Measurements from ENCODE around the gene GALNT3.

GALNT3 gene

DNA sequence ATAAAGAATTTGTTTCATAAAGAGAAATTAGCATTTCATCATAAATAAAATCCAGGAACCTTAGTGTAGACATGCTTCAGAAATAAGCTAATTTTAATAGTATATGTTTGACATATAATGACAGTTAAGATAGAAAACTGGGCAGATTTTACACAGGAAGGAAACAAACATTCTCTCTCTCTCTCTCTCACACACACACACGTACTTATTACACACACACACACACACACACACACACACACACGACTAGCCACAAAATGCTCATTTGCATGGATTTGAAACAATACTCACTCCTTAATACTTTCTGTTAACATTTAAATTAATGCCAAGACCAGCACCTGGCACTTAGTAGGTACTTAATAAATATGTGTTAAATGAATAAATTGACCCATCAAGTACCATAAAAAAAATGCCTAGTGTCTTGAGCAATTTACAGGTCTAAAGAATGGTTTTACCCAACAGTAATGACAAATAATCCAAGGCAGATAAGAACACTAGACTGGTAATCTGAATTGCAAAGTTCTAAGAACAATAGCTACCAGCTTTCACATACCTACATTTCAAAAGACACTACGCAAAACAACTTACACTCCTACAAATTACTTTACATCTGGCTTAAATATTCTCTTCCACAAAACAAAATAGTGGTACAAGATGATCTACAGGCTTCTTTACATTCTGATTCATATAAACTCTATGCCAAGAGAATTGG, 2.9 kb upstream of the GALNT3 start:
- no peak for DNase-seq (ENCODE audit: low read depth in 2 of 2, low spot score in 1 of 2)

DNA sequence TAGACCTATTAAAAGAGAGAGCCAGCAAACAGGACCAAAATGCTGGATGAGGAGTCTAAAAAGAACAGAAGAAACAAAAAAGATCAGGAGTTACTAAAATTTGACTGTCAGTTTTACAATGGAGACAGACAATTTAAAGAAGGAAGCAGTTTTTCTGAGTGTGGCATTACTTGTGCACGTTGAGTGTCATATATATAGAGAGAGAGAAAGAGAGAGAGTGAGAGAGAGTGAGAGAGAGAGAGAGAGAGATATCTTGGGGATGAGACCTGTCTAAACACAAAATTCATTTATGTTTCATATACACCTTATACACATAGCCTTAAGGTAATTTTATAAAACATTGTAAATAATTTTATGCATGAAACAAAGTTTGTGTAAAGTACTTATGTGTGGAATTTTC, 2.1 kb upstream of the GALNT3 start:
- no peak for DNase-seq (ENCODE audit: low read depth in 2 of 2, low spot score in 1 of 2)

DNA sequence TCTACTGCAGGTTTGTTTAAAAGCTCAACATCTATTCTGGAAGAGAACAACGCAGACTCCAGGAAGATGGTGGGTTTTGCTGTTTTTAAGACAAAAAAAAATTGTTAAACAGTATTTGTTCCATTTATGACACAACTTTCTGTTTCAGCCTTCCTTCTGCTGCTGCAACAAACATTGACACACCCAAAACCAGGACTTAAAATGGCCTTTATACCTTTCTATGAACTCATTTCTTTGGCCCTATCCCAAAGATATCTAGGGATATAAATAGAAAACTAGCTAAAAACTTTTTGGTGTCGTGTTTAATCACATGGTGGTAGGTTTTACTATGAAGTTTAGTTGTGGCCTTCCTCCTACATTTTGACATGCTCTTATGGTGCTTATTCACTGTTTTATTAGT, 964 bp upstream of the GALNT3 start:
- no peak for DNase-seq (ENCODE audit: low read depth in 2 of 2, low spot score in 1 of 2)

DNA sequence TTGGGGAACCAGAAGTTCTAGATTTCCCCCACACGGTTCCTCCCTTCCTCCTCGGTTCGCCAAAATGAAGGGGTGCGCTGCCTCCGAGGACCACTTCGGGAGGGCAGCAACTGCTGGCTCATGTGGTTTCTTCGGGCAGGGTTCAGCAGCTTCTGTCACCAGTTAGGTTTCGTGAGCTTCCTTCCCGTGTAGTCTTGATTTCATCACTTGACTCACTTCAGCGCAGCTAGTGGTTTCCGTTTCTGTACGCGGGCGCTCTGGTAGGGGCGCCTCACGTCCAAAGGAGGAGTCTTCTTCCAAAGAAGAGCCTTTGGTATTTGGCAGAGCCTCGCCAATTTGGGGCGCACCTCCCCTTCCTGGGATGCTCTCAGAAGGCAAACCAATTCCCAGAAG, 485 bp upstream of the GALNT3 start:
- peak in 1 of 2 donors; percentile 35 for DNase-seq (ENCODE audit: low read depth in 2 of 2, low spot score in 1 of 2)

DNA sequence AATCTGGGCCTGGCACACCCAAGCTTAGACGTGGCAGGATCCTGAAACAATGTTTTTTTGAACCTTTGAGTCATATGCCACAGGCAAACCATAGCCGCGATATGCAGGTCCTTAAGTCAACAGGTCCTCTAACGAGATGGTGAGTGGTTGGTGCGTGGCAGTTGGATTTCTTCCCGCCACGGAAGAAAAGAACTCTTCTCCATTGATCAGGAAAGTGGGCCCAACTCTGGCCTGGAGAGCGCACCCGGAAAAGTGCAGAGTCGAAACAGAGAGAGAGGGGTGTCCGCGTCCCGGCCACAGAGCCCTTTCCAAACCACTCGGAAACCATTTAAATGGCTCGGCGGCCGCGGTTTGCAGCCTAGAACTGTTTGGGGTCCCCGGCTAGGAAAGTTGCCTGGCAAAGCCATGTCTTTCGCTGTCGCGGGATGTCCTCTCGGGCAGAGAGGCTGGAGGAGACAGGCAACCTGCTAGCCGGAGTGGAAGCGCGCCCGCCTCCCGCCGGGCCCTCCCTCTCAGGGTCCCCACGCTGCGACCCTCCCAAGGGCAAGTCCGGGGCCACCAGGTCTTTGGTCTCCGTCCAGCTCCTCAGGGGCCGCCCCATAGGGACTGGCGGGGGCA, 777 bp downstream of the GALNT3 start:
- DNase-seq (ENCODE audit: low read depth in 2 of 2, low spot score in 1 of 2), result no peak

DNA sequence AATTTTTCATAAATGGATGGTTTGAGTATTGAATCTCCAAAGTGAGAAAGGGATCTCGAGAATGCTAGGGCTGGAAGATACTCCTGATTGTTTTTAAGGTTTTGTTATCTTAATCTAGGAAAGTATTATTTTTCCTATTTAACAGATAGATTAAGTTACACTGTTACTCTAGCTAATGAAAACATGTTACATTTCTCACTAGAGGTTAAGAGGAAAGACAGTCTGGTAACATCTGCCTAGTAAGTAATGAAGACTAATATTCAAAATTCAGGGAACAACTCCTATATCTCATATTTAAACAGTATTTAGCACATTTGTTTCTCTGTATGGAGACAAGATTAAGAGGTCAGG, 2.0 kb downstream of the GALNT3 start:
- DNase-seq (ENCODE audit: low read depth in 2 of 2, low spot score in 1 of 2), result no peak

DNA sequence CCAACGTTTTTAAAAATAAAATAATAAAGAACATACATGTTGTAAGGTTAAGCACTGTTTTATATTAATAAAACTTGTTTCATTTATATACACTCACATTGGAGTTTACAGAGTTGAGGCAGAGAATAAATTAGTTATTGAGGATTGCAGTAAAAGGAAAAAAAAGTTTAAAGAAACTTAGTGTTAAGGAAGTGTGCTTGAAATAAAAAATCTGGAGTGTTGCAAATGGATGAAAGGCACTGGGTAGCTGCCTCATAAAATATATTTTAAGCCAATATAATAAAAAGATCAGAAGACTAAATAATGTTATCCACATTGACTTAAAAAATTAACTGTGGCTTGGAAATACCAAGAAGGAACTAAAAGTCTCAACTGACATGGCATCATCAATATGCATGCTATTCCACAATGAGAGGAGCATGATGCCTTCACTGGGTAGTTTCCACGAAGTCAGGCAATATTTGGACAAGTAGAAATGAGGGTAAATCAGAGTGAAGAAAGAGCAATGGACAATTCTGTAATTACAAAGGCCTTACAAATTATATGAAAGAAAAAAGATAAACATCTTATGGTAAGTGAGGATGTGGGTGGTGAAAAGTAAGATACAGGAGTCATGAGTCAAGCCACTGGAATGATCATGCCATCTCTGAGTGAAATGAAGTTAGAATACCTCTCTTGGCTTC, 2.5 kb downstream of the GALNT3 start:
- no peak for DNase-seq (ENCODE audit: low read depth in 2 of 2, low spot score in 1 of 2)

DNA sequence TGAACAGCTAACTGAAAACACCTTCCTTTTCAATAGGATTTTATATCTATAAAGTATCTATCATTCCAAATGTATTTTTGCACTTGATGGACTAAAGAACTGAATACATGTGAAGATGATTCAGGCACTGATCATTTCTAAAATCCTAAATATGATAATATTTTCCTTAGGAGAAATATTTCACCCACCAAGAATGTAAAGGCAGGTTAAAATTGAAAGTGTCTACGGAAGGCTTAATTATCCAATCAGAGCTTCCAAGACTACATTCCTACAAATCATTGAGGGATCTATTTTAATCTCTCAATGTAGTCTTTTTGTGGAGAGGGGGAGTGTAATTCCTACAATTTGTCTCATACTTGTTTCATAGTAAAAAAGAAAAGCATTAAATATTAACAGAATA, 3.6 kb downstream of the GALNT3 start:
- DNase-seq (ENCODE audit: low read depth in 2 of 2, low spot score in 1 of 2), result no peak

DNA sequence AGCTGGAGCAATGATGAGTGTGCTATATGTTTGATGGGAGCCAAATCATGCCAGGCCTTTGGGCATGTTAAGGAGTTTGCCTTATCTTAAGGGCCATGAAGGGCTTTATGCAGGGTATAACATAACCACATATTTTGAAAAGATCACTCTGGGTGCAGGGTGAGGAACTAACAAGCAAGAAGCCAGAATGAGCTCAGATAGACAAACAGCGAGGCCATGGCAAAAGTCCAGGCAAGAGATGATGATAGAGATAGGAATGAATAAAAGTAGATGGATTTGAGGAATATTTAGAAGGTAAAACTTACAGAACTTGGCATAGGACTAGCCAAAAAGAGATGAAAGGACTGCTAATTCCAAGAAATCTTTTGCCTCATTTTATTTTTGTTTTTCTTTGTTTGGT, 6.7 kb downstream of the GALNT3 start:
- no peak for DNase-seq (ENCODE audit: low read depth in 2 of 2, low spot score in 1 of 2)

DNA sequence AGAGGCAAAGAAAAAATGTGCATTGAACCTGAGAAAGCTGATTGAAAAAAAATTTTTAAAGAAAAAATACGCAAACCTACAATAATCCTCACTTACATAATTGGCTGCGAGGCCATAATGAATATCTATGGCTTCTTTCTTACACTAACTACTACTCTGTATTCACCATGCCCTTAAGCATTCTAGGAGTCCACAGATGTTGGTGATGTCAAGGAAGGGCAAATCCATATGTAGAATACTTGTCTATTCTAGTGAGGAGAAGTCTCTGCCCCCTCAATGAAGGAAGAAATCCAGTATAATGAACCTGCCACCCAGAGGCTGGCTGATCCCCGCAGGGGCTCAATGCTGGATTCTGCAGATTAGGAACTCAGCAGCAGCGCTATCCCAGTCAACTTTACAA, 14.3 kb downstream of the GALNT3 start:
- no peak for DNase-seq (ENCODE audit: low read depth in 2 of 2, low spot score in 1 of 2)

DNA sequence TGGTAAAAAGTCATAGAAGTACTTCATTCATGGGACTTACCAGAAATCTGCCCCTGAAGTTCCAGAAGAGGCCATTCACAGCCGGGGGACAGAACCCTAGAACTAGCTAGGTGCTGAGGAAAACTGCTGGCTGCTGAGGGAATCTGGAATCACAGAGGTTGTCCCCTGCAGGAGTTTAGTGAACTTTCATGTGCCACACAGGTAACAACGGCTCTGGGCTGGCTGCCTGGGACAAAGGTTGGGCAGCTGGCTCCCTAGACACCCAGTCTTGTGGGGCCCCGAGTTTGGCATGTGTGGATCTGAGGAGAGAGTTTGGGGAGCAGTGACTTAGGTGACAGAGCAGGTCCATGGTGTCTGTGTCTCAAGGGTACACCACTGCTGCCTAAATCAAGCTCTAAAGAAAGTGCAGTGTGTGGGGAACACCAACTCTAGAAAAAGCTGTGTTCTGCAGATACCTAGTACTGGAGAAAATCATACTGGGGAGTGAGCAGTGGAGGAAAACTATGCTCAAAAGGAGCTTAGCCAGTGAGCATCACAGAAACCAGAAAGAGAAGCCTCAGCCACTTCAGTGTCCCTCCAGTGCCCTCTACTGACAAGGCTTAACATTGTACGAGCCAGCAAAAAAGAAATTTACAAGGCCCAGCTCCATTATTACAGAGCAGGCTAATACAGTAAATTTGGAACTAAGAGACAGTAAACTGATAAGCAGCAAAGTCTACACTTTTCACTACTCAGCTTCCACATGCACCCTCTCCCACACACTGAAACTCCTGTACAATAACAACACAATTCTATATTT, 15.2 kb downstream of the GALNT3 start:
- no peak for DNase-seq (ENCODE audit: low read depth in 2 of 2, low spot score in 1 of 2)

DNA sequence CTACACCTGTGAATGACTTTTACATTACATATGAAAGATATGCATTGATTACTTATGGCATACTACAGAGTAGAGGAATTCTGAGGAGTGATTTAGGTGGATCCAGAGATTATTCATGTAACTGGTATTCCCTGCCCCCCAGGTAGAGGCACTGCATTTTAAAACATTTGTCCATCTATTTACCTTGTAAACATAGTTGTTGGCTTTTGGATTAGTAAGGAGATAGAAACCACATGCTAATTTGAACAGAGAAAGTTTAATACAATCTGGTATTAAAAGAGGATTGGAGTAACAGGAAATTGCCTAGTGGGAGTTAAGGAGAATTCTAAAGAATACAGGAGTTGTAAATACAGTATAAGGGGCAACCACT, 15.9 kb downstream of the GALNT3 start:
- DNase-seq (ENCODE audit: low read depth in 2 of 2, low spot score in 1 of 2), result no peak

DNA sequence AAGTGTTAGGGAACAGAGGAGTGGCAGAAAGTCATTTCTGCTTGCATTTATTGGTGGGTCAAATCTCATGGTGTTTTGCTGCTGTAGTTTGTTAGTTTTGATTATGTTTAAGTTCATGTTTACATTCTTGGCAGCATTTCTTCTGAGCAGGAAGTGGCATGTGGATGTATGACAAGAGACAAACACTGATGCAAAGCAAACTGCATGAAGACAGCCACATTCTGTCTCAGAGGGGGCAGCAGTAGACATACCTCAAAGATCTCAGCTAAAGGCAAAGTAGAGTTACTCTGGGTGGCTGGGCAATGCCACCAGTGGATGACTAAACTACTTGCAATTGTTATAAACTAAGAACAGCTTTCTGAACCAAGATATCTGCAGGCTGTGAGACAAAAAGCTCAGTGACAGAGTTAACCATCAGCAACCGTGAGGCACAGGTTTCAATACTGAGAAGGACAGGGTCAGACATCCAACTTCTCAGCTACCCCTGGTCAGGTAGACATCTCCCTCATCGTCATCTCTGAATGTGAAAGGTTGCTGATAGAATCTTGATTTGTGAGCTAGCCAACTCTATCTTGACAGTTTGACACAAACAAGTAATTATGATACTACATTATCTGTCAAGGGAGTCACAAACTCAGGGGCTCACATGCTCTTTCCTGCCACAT, 16.4 kb downstream of the GALNT3 start:
- DNase-seq (ENCODE audit: low read depth in 2 of 2, low spot score in 1 of 2), result no peak

DNA sequence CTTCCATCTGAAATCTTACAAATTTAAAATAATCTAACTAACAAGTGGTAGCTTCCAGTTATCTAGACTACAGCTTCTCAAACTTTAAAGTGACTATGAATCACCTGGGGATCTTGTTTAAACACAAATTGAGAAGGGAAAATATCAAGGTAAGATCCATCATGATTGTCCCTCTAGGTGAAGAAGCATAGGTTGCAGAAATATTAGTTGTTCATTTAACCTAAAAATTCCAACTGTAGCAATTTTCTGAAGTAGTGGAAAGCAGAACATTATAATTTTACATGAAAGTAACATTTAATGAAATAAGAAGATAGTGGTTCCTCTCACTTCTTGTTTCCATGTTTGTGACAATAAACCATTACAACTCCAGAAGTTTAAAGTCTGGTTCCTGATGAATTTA, 17.3 kb downstream of the GALNT3 start:
- no peak for DNase-seq (ENCODE audit: low read depth in 2 of 2, low spot score in 1 of 2)

DNA sequence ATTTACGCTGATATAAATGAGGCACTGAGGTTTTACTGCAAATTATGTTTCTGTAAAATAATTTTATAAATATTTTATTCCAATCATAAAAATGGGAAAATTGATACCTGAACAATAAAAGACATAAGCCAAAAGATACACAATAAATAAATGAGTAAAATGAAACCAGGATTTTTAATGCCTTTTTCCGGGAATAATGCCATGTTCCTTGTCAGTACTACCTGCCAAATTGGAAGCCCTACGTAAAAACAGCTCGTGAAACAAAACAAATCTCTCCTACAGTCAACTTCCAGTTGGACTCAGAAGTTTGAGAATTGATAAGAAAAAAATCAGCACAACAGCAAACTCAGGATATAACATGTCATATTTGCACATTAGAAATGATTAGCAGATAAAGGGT, 18.0 kb downstream of the GALNT3 start:
- DNase-seq (ENCODE audit: low read depth in 2 of 2, low spot score in 1 of 2), result no peak

DNA sequence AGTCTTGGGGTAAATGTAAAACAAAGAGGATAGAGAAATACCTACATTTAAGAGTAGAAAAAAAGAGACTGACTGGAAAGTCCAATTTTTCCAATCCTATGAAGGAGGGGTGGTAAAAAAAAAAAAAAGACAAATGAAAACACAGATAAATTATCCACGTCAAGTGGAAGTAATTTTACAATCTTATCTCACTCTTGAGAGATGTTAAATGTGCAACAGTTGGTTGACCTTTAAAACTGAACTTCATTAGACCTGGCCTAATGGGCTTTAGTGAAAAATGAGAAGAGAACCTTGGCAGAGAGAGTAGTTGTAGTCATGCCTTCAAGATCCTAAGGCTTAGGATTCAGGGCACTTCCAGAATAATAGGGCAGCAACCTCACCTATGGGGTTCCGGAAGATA, 20.4 kb downstream of the GALNT3 start:
- DNase-seq (ENCODE audit: low read depth in 2 of 2, low spot score in 1 of 2), result no peak

DNA sequence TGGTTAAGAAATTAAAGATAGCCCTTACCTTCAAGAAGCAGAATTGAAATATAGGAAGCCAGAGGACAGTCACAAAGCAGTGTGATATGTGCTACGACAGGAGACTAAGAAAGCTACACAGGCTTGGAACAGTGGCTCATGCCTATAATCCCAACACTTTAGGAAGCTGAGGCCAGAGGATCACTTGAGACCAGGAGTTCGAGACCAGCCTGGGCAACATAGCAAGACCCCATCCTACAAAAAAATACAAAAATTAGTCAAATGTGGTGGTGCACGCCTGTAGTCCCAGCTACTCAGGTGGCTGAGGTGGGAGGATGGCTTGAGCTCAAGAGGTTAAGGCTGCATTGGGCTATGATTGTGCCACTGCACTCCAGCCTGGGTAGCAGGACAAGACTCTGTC, 21.9 kb downstream of the GALNT3 start:
- DNase-seq (ENCODE audit: low read depth in 2 of 2, low spot score in 1 of 2), result no peak

DNA sequence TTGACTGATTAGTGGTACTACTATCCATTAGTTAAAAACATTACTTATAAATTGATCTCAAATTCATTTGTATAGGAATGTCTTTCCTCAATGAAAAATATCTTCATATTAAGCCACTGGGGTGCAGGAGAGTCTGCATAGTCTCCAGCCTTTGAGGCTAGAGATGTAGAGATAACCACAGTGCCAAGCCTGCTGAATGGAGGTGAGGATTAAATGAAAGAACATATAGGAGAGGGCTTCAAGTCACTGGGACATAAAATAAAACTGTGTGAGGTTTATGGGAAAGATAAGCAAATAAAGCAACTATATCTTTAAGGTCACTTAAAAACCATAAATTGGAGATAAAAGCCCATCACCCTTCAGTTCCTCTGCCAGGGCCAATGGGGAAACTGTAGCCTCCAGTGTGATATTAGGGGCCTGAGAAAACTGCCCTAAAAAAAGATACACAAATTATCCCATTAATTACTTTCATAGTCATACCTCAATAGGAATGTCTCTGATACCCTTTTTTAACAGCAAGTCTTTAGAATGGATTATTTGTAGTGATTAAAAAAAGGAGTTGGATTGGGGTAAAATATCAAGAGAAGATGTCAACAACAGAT, 27.6 kb downstream of the GALNT3 start:
- no peak for DNase-seq (ENCODE audit: low read depth in 2 of 2, low spot score in 1 of 2)

DNA sequence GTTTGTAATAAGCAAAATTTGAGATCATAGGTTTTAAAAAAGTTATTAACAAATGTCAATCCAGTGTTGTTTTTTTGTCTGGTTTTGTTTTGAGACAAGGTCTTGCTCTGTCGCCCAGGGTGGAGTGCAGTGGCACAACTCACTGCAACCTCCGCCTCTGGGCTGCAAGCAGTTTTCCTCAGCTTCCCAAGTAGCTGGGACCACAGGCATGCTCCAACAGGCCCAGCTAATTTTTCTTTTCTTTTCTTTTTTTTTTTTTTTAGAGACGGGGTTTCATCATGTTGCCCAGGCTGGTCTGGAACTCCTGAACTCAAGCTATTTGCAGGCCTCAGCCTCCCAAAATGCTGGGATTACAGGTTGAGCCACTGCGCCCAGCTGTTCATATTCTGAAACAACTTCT, 31.3 kb downstream of the GALNT3 start:
- no peak for DNase-seq (ENCODE audit: low read depth in 2 of 2, low spot score in 1 of 2)

DNA sequence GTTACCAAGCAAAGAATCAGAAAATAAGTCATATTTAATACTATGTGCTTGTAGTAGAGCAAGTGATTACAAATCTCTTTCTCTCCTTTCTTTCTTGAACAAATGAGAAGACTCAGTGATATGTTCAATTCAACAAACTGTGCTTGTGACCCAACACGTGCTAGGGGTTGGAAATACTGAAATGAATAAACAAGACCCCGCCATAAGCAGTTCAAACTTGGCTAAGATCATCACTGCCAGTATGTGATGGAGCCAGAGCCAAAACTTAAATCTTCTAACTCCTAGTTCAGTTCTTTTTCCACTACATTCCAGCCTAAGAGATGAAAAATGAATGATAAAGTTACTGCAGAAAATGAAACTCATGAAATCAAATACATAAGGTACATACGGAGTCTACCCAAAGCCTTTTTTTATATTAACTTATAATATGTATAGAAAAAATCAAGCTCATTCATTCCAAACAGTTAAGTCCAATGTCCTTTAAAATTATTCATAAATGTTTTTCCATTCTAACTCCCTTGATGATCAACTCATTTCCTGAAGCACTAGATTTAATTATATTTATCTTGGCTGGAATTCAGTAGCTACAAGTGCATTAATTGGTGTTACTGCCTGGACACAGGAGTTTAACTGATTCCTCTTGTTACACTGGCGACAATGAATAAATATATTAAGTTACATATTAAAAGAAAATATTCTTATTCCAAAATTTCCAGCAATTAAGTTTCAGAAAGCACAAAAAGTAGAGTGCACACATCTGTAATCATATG, 36.0 kb downstream of the GALNT3 start:
- DNase-seq (ENCODE audit: low read depth in 2 of 2, low spot score in 1 of 2), result no peak
